K562 (cell line): ENCODE data around the gene PHF21B. TPM values are rescaled to one million over a fixed set of nuclear protein-coding genes. Genes with fewer than 3 reads are reported as not detected.

ENCODE experiments used
- ATAC-seq: fragments of 200-7000 bp; cut with Tn5 transposase; 3 replicates; pipeline ENCODE4 v1.9.1; 2020; ENCODE audit warnings: moderate library complexity
- BruUV-seq: library from RNA; stranded (reverse); fragments of 400-500 nt; replicated peaks from 2 replicates; lab custom pipeline; 2021; lab: Mats Ljungman, UMichigan
- CTCF ChIA-PET: fragments of 300-600 bp; formaldehyde crosslinking; extraction: SDS; loops from one replicate; lab custom pipeline; 2021; ENCODE audit warnings: low intra/inter-chr PET ratio; lab: Yijun Ruan, JAX
- POLR2A ChIA-PET: fragments of 300-600, 350-650 bp; sonication (Branson Sonifier 250); formaldehyde crosslinking; extraction: SDS; loops from one replicate; lab custom pipeline; 2021; ENCODE audit warnings: antibody characterized with exemption, inconsistent platforms; lab: Yijun Ruan, JAX
- DNase-seq, 4 experiments: peaks; one replicate each; pipeline versions ENCODE4 v3.0.0 to v3.0.0-alpha.2; 2011 to 2018; ENCODE audit warnings: low spot score in 3 of 4, mixed read lengths in 3 of 4; ENCODE audit errors: extremely low read depth in 1 of 4
- FAIRE-seq: peaks from 2 replicates; lab custom pipeline; 2011; peaks lifted over from hg19 to GRCh38; lab: Jason Lieb, UNC
- H2AFZ ChIP-seq: 2 replicates; pipeline ENCODE4 v1.6.0; 2011; ENCODE audit warnings: low read depth, low read length, control low read depth, inconsistent platforms
- H3K27ac ChIP-seq: fragments of 200-600 bp; 3 replicates; pipeline ENCODE4 v1.8.0; 2011; ENCODE audit warnings: low read depth, mild to moderate bottlenecking, control low read depth, inconsistent platforms, low read length, moderate library complexity, mixed read lengths; ENCODE audit errors: extremely low read depth
- H3K27me3 ChIP-seq, 2 experiments: fragments of 300-600 bp in 1 of 2; 2 replicates in 1 of 2; 3 replicates in 1 of 2; pipeline versions ENCODE4 v1.6.0 to v1.8.0; 2011; ENCODE audit warnings: inconsistent platforms in 2 of 2, low read length in 2 of 2, mild to moderate bottlenecking in 1 of 2, mixed read lengths in 1 of 2, moderate library complexity in 1 of 2; ENCODE audit not compliant: control insufficient read depth in 2 of 2, insufficient read depth in 2 of 2
- H3K36me3 ChIP-seq: fragments of 300-600 bp; 3 replicates; pipeline ENCODE4 v1.8.0; 2011; ENCODE audit warnings: mild to moderate bottlenecking, low read length, inconsistent platforms; ENCODE audit not compliant: control insufficient read depth, insufficient read depth
- H3K4me1 ChIP-seq, 2 experiments: fragments of 200-600 bp in 1 of 2; replicated peaks in 1 of 2; 2 replicates in 1 of 2; 3 replicates in 1 of 2; pipeline versions ENCODE4 v1.5.1 to v1.8.0; 2011; ENCODE audit warnings: inconsistent platforms in 2 of 2, low read length in 2 of 2, mild to moderate bottlenecking in 1 of 2, mixed read lengths in 1 of 2, moderate library complexity in 1 of 2; ENCODE audit not compliant: control insufficient read depth in 2 of 2, insufficient read depth in 2 of 2
- H3K4me2 ChIP-seq: 2 replicates; pipeline ENCODE4 v1.6.1; 2011; ENCODE audit warnings: low read length, control low read depth, inconsistent platforms, mixed read lengths; ENCODE audit not compliant: insufficient read depth
- H3K4me3 ChIP-seq: fragments of 200-600 bp; sonication (generic), shearing (Covaris generic); 2 replicates; pipeline ENCODE4 v1.5.1; 2016; ENCODE audit warnings: control low read depth, inconsistent platforms
- H3K79me2 ChIP-seq: fragments of 200-600 bp; 3 replicates; pipeline ENCODE4 v1.8.0; 2011; ENCODE audit warnings: low read length, inconsistent platforms; ENCODE audit not compliant: control insufficient read depth, insufficient read depth
- H3K9ac ChIP-seq, 2 experiments: 2 replicates each; pipeline versions ENCODE4 v1.6.0 to v1.6.1; 2011; ENCODE audit warnings: low read depth in 2 of 2, low read length in 2 of 2, control low read depth in 1 of 2, inconsistent platforms in 1 of 2, mild to moderate bottlenecking in 1 of 2, mixed read lengths in 1 of 2; ENCODE audit not compliant: insufficient read depth in 1 of 2
- H3K9me1 ChIP-seq: one replicate; pipeline ENCODE4 v1.6.0; 2011; ENCODE audit warnings: inconsistent platforms, mild to moderate bottlenecking, low read length, moderate library complexity; ENCODE audit not compliant: control insufficient read depth, insufficient read depth
- H3K9me3 ChIP-seq: replicated peaks from 2 replicates; pipeline ENCODE4 v1.5.1; 2011; ENCODE audit warnings: low read depth, low read length, inconsistent platforms; ENCODE audit not compliant: control insufficient read depth, insufficient read depth
- H4K20me1 ChIP-seq: replicated peaks from 2 replicates; pipeline ENCODE4 v1.6.1; 2011; ENCODE audit warnings: low read length, inconsistent platforms, mixed read lengths; ENCODE audit not compliant: control insufficient read depth, insufficient read depth
- ARID4B ChIP-seq: sonication (generic); formaldehyde crosslinking; IDR thresholded peaks from 2 replicates; pipeline ENCODE4 v1.8.0; 2022; ENCODE audit warnings: mild to moderate bottlenecking, missing genetic modification reagents
- CREBBP ChIP-seq: IDR thresholded peaks from one replicate; pipeline ENCODE4 v1.6.1; 2012; ENCODE audit warnings: low read depth, mild to moderate bottlenecking, control low read depth, inconsistent platforms, low read length
- FOXP4 ChIP-seq: sonication (generic); formaldehyde crosslinking; IDR thresholded peaks from 2 replicates; pipeline ENCODE4 v1.8.0; 2022; ENCODE audit warnings: mild to moderate bottlenecking, missing genetic modification reagents, borderline replicate concordance
- HDGF ChIP-seq: fragments of 450-650 bp; IDR thresholded peaks from 2 replicates; pipeline ENCODE4 v1.6.1; 2016
- MAX ChIP-seq: sonication (generic); formaldehyde crosslinking; IDR thresholded peaks from 2 replicates; pipeline ENCODE4 v1.9.0; 2022; ENCODE audit warnings: mild to moderate bottlenecking, missing genetic modification reagents
- MYNN ChIP-seq, 2 experiments: sonication (generic); formaldehyde crosslinking in 1 of 2; IDR thresholded peaks; 2 replicates each; pipeline versions ENCODE4 v1.5.0 to v1.6.1; 2016 to 2020; ENCODE audit warnings: antibody characterized with exemption in 1 of 2, missing genetic modification reagents in 1 of 2
- SMAD1 ChIP-seq: fragments of 150-350 bp; IDR thresholded peaks from 2 replicates; pipeline ENCODE4 v1.6.1; 2014; ENCODE audit warnings: low read length, low read depth; ENCODE audit not compliant: partially characterized antibody
- SMAD2 ChIP-seq: fragments of 150-350 bp; IDR thresholded peaks from 2 replicates; pipeline ENCODE4 v1.6.1; 2014; ENCODE audit warnings: low read depth, mild to moderate bottlenecking, low read length
- SMARCB1 ChIP-seq: IDR thresholded peaks from 2 replicates; pipeline ENCODE4 v1.6.1; 2011; ENCODE audit warnings: improper control_type of control experiment, low read depth; ENCODE audit not compliant: insufficient read length
- SRF ChIP-seq, 2 experiments: fragments of 250-450, 450-650 bp in 1 of 2; sonication (Bioruptor Pico) in 1 of 2; sonication (generic) in 1 of 2; formaldehyde crosslinking; IDR thresholded peaks; 2 replicates each; pipeline versions ENCODE4 v1.5.0 to v1.5.1; 2020 to 2022; ENCODE audit warnings: mild to moderate bottlenecking in 1 of 2, missing genetic modification reagents in 1 of 2
- TFE3 ChIP-seq: fragments of 450-650 bp; formaldehyde crosslinking; IDR thresholded peaks from 2 replicates; pipeline ENCODE4 v1.4.0; 2020; ENCODE audit warnings: mild to moderate bottlenecking, mixed read lengths
- ZNF23 ChIP-seq: fragments of 250-450 bp; sonication (Bioruptor Pico); IDR thresholded peaks from 2 replicates; pipeline ENCODE4 v1.4.0; 2020; ENCODE audit warnings: mild to moderate bottlenecking
- WGBS: fragments of 100-300 bp; shearing (Covaris generic); methylation state at CpG from one replicate; pipeline ENCODE4 v1.1.6; 2016; ENCODE audit warnings: low coverage, mixed read lengths; ENCODE audit not compliant: insufficient coverage; ENCODE audit errors: missing lambda C conversion rate; 5-methylcytosine and 5-hydroxymethylcytosine counted together
- in situ Hi-C: fragments of 300-500 bp; cut with MboI; formaldehyde crosslinking; loops from 4 replicates; pipeline ENCODE4 v1.15.0; 2018; ENCODE audit warnings: inconsistent platforms, mixed read lengths
- intact Hi-C: fragments of 100-400 bp; cut with micrococcal nuclease; formaldehyde crosslinking; loops from 2 replicates; pipeline ENCODE4 v1.14.2; 2022
- polyA plus RNA-seq, 8 experiments: library from polyadenylated mRNA; depleted of rRNA in 4 of 8; stranded (reverse) in 5 of 8; unstranded in 3 of 8; fragments of >200 nt; fragmentation: Nextera tagmentation in 2 of 8; fragmentation: Illumina TruSeq in 1 of 8; extraction: Ambion mirVana in 2 of 8; extraction: Trizol in 1 of 8; gene quantifications; 2 replicates each; pipeline versions ENCODE4 v1.2.1 to v1.2.3, GENCODE V29; 2011 to 2014; ENCODE audit warnings: inconsistent platforms in 1 of 8, missing spikeins in 1 of 8
- total RNA-seq, 7 experiments: library from RNA; depleted of rRNA in 6 of 7; stranded (reverse); fragments of >200 nt in 6 of 7; fragmentation: Illumina TruSeq in 2 of 7; extraction: Trizol in 2 of 7; gene quantifications; 2 replicates each; pipeline versions ENCODE4 v1.2.1 to v1.2.3, GENCODE V29; 2011 to 2021; ENCODE audit warnings: low replicate concordance in 1 of 7

Gene PHF21B
- total and polyA plus RNA-seq, 9 of the 15 experiments (the other 6 are each of a cell fraction or from before 2014, with no cell fraction given), result 0.04 TPM; not detected in 8

- in situ Hi-C loops, result no loop called here
- ChIA-PET CTCF (interaction anchor here (1.2 kb wide), 1 partner anchor 120 kb away, joined by 5 read pairs; no protein-coding TSS in a partner anchor), POLR2A (interaction anchor here (0.6 kb wide), 1 partner anchor 1766 kb away, joined by 3 read pairs; no protein-coding TSS in a partner anchor)
- no peak for TF ChIP-seq MYNN (IDR thresholded peaks at IDR 0.05)
- no peak for TF ChIP-seq MYNN (CRISPR knock-in tag; IDR thresholded peaks at IDR 0.05)
- no peak for TF ChIP-seq SMAD2
- TF ChIP-seq FOXP4 (CRISPR knock-in tag), result no peak
- TF ChIP-seq SRF (CRISPR knock-in tag; IDR thresholded peaks at IDR 0.05), result peak in 1 of 2 experiments; percentile 73; a peak in 2 of 4 replicates
- no peak for TF ChIP-seq SMARCB1
- no peak for TF ChIP-seq CREBBP
- no peak for TF ChIP-seq TFE3 (CRISPR knock-in tag)
- TF ChIP-seq MAX (CRISPR knock-in tag), result no peak
- peak; percentile 77 for TF ChIP-seq ARID4B
- TF ChIP-seq SMAD1, result no peak
- TF ChIP-seq ZNF23 (CRISPR knock-in tag), result no peak
- no peak for TF ChIP-seq HDGF
These were observed 34.2 kb downstream of the PHF21B start for GRCh38 chr22:44975427-44976262.

More at GRCh38 chr22:44975427-44976262, 34.2 kb downstream of the PHF21B start:
- H2AFZ ChIP-seq, result no peak overlapping the region
- no peaks in the 10 kb centered on the region for H3K4me1 ChIP-seq
- no peak overlapping the region for H3K9ac ChIP-seq
- peaks cover 4% of the 10 kb centered on the region; the same call in 1 of the 2 replicates for H4K20me1 ChIP-seq
- H3K27ac ChIP-seq, result no peak overlapping the region
- no peaks in the 10 kb centered on the region for H3K79me2 ChIP-seq
- H3K27me3 ChIP-seq, result peaks cover 0 to 19% of the 10 kb centered on the region in 2 experiments; a peak in 2 of 5 replicates
- no peaks in the 10 kb centered on the region for H3K9me3 ChIP-seq
- no peaks in the 10 kb centered on the region for H3K36me3 ChIP-seq
- no TSS peak for BruUV-seq
- intact Hi-C loops, result no loop called here
- 26% methylated on average over 12 of the region's 22 CpGs for WGBS
- H3K9me1 ChIP-seq, result no peaks in the 10 kb centered on the region
- no peak overlapping the region for H3K4me3 ChIP-seq
- DNase-seq (peak; percentile 84 to 91 (median 88)), ATAC-seq (peak; percentile 98), FAIRE-seq (peak; percentile 83)
- no peak overlapping the region for H3K4me2 ChIP-seq
